Motor neuron (in vitro differentiated cells): ENCODE results near the gene E2F8. TPM values are rescaled to one million over a fixed set of nuclear protein-coding genes. Genes with fewer than 3 reads are reported as not detected.
"Not testable (repeated sequence)": the region's sequence is repeated elsewhere in the genome, so short reads cannot be mapped to it uniquely, and the experiment has no call there.

Source experiments
- ATAC-seq, 8 experiments: fragments of 200-7000 bp; cut with Tn5 transposase; replicated peaks in 6 of 8; 2 replicates each; pipeline ENCODE4 v1.8.0; 2021; ENCODE audit warnings: mild to moderate bottlenecking in 8 of 8, moderate library complexity in 8 of 8
- H3K27ac ChIP-seq, 2 donors: fragments of 250-450 bp; sonication (Bioruptor Pico); 2 replicates each; pipeline ENCODE4 v1.9.0; 2021; ENCODE audit warnings: antibody characterized with exemption in 2 of 2, mild to moderate bottlenecking in 2 of 2, moderate library complexity in 1 of 2
- H3K4me1 ChIP-seq, 2 donors: fragments of 250-450 bp; sonication (Bioruptor Pico); replicated peaks in 1 of 2; 2 replicates each; pipeline ENCODE4 v1.6.1; 2021; ENCODE audit warnings: antibody characterized with exemption in 2 of 2, mild to moderate bottlenecking in 2 of 2, moderate library complexity in 1 of 2
- H3K4me3 ChIP-seq, 5 donors: fragments of 250-450 bp; sonication (Bioruptor Pico); 2 replicates each; pipeline ENCODE4 v1.9.0; 2021; ENCODE audit warnings: antibody characterized with exemption in 5 of 5, mild to moderate bottlenecking in 5 of 5, moderate library complexity in 4 of 5
- WGBS, 10 experiments: fragments of 450-650 bp; shearing (Covaris generic); methylation state at CpG; one replicate each; pipeline ENCODE4 v1.0.0; 2022; 5-methylcytosine and 5-hydroxymethylcytosine counted together
- in situ Hi-C, 9 experiments: fragments of 400-800 bp; cut with MboI; loops; one replicate each; pipeline ENCODE4 v1.15.0; 2021; ENCODE audit warnings: low sequenced_read_pairs in 9 of 9, low pct_unique_long_range_greater_than_20kb in 2 of 9; ENCODE audit not compliant: unreplicated experiment in 9 of 9
- total RNA-seq, 8 experiments: library from RNA; unstranded; fragments of 300-600 nt; gene quantifications; 2 replicates each; pipeline versions ENCODE4 v1.2.3 to v1.2.4, GENCODE V29; 2022

The E2F8 gene
- total RNA-seq, 8 experiments from 2014 or later: 0.11 to 6.9 (median 1.1) TPM; not detected in 1

DNA sequence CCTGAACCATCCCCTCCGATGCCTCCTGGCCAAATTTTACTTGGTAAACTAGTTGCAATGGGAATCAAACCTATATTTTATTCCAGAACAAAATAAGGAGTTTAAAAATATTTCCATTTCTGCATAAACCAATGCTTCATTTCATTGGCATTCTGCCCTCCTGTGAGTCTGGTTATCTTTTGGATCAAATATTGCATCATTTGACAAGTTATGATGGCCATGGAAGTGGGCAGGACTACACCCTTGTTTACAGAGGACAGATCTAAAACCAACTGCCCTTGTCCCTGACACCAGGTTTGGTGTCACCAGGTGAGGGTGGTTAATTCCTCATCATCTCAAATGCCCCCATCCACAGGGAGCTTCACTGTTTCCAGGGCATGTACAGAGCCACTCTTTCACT lies 28.2 kb upstream of the E2F8 start:
- Histone ChIP-seq H3K4me3 (no peak overlapping the region), H3K4me1 (no peaks in the 10 kb centered on the region), H3K27ac (no peak overlapping the region)
- in situ Hi-C loops: loop anchor here in 1 of 9 experiments (10.0 kb wide), 1 partner anchor 286 kb away; no protein-coding TSS in a partner anchor
- ATAC-seq: no peak
- 57 to 86% (median 80%) methylated on average over 1 of the region's 1 CpG; no CpG with 5 or more reads in 5 of the 10 experiments for WGBS, 10 experiments

DNA sequence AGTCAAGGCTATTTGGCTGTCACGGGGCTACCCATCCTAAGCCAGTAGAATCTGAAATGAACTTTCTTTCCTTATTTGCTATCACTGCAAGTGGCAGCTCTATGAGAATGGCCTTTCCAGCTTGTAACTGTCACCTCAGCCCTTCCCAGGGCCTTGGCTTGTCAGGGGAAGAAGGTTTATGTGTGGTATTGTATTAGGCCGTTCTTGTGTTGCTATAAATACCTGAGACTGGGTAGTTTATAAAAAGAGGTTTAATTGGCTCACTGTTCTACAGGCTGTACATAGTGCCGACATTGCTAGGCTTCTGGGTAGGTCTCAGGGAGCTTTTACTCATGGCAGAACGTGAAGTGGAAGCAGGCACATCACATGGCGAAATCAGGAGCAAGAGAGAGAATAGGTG lies 26.8 kb upstream of the E2F8 start:
- in situ Hi-C loops: loop anchor here in 1 of 9 experiments (10.0 kb wide), 1 partner anchor 287 kb away; no protein-coding TSS in a partner anchor
- Histone ChIP-seq H3K4me3 (no peak overlapping the region), H3K4me1 (no peaks in the 10 kb centered on the region), H3K27ac (no peak overlapping the region)
- no peak for ATAC-seq
- WGBS, 10 experiments: 50 to 100% (median 87%) methylated on average over 1 to 5 of the region's 5 CpGs; no CpG with 5 or more reads in 4 of the 10 experiments

DNA sequence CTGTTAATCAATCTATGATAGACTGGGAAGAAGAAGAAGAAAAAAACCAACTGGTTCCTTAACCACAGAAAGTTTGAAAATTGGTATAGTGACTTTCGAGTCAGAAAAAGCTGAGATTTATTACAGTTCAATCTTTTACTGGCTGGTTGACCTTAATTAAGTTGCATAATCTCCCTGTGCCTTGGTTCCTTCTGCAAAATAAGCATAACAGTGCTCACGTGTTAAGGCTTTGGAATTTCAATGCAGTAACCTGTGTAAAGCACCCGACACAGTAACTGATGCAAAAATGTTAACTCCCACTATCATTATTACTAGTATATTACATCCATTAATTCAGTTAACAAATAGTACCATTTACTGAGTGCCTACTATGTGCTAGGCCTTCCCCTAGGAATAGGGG lies 22.6 kb upstream of the E2F8 start:
- no peaks in the 10 kb centered on the region for H3K4me1 ChIP-seq
- ATAC-seq: no peak
- H3K27ac ChIP-seq: no peak overlapping the region
- WGBS, 10 experiments: 10 to 86% (median 63%) methylated on average over 1 to 3 of the region's 3 CpGs
- no peak overlapping the region for H3K4me3 ChIP-seq
- in situ Hi-C loops: loop anchor here in 1 of 9 experiments (10.0 kb wide), 1 partner anchor 291 kb away; no protein-coding TSS in a partner anchor

DNA sequence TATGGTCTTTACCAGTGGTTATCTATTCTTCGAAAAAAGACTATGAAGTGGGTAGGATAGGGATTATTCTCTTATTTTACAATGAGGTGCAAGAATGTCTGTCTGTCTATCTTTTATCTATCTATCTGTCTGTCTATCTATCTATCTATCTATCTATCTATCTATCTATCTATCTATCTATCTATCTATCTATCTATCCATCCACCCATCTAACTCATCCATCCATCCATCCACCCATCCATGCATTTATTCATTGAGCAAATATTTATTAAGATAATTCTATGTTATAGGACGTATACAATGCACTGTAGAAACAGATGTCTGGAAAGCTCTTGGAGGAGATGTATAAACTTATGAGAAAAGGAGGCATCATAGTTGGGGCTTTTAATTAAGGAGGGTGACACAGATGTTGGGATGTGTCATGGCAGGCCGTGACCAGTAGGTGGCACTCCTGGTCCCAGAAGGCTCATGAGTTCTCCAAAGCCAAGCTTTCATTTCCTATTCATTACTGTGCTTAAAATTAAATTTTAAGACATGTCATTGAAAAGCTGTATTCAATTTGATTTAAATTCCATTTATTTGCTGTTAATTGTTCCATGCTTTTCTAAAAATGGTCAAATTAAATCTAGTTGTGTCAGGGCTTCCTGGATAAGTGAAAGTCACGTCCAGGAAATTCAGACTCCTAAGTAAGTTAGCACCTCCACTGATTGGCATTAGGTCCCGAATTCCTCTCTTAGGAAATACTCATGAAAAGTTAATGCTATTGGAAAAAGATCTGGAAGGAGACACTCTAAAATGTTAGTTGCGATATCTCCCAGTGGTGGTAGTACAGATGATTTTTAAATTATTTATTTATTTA lies 19.0 kb upstream of the E2F8 start:
- Histone ChIP-seq H3K27ac (no peak overlapping the region), H3K4me1 (no peaks in the 10 kb centered on the region), H3K4me3 (no peak overlapping the region)
- in situ Hi-C loops: loop anchor here in 1 of 9 experiments (10.0 kb wide), 1 partner anchor 295 kb away; no protein-coding TSS in a partner anchor
- peak in 4 of 8 experiments; percentile 49 to 83 (median 78) for ATAC-seq
- 25 to 100% (median 59%) methylated on average over 1 to 6 of the region's 6 CpGs for WGBS, 10 experiments

DNA sequence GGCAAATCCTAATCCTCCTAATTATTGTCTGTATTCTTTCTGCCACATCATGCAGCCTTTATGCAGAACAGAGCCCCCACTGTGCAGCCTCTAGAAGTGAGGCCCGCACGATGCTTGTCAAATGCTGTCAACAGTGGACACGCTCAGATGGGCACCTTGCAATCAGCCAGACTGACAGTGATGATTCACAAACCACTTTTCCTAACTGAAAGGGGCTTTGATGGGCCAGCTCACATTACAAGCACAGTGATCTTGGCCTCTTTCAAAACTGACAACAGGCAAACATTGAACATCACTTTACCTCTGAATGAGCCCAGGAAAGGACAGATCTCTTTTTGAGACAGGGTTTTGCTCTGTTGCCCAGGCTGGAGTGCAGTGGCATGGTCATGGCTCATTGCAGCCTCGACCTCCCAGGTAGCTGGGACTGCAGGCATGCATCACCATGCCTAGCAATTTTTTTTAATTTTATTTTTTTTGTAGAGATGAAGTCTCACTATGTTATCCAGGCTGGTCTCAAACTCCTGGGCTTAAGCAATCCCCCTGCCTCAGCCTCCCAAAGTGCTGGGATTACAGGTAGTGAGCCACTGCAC lies 18.0 kb upstream of the E2F8 start:
- Histone ChIP-seq H3K27ac (no peak overlapping the region), H3K4me1 (no peaks in the 10 kb centered on the region), H3K4me3 (no peak overlapping the region)
- in situ Hi-C loops: no loop called here
- no peak for ATAC-seq
- WGBS, 10 experiments: 33 to 100% (median 60%) methylated on average over 1 to 4 of the region's 4 CpGs; no CpG with 5 or more reads in 4 of the 10 experiments

DNA sequence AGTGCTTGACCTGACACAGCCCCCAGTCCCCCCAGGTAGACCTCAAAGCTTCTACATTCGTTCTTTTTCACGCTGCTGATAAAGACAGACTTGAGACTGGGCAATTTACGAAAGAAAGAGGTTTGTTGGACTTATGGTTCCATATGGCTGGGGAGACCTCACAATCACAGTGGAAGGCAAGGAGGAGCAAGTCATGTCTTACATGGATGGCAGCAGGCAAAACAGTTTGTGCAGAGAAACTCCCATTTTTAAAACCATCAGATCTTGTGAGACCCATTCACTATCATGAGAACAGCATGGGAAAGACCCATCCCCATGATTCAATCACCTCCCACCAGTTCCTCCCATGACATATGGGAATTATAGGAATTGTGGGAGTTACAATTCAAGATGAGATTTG lies 13.7 kb upstream of the E2F8 start:
- H3K4me1 ChIP-seq, in situ Hi-C loops, H3K27ac ChIP-seq, ATAC-seq, H3K4me3 ChIP-seq: not testable (repeated sequence)
- 0 to 62% (median 52%) methylated on average over 2 to 3 of the region's 3 CpGs; no CpG with 5 or more reads in 4 of the 10 experiments for WGBS, 10 experiments

DNA sequence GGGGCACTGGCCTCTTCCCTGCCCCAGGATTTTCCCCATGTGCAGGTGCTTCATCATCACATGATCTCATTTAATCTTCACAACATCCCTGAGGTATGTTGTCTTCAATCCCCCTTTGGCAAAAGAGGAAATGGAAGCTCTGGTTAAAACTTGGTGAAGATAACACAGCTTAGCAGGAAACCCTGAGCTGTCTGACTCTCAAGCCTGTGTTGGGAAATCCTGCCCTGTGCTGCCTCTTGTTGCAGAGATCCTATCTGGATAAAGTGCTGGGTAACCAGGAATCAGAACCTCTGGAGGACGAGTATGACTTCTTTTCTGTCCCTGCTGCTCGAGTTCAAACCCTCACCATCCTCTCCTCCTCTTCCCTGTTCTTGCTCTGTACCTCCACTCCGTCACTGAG lies 13.1 kb upstream of the E2F8 start:
- 33 to 100% (median 76%) methylated on average over 1 to 3 of the region's 3 CpGs; no CpG with 5 or more reads in 5 of the 10 experiments for WGBS, 10 experiments
- no peaks in the 10 kb centered on the region for H3K4me1 ChIP-seq
- no peak overlapping the region for H3K4me3 ChIP-seq
- no peak for ATAC-seq
- H3K27ac ChIP-seq: no peak overlapping the region
- in situ Hi-C loops: no loop called here

DNA sequence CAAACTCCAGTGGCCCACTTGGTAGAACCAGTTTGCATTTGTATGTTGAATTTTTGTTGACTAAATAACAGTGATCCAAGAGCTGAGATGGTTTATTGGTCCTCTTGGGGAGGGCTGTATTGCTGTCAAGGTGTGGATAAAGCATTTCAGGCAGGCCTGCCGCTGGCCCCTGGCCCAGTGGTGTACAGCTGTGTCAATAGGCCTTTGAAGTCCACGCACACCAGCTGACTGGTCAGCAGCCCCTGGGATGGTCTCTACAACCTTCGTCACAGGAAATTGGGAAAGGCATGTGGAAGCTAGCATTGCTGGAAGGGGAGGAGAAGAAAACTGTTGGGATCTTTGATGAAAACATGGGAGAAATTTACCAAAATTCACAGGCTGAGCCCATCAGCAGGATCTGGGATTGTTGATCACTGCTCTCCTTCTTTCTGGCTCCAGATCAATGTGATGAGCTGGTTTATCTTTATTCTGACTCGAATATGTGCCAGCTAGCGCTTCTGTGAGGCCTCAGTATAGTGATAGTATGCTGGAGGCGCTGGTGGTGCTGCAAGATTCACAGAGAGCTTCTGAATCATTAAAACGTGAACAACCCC lies 12.5 kb upstream of the E2F8 start:
- no peaks in the 10 kb centered on the region for H3K4me1 ChIP-seq
- in situ Hi-C loops: no loop called here
- 24 to 95% (median 55%) methylated on average over 1 to 6 of the region's 7 CpGs; no CpG with 5 or more reads in 2 of the 10 experiments for WGBS, 10 experiments
- ATAC-seq: peak in 2 of 8 experiments; percentile 24 to 92
- no peak overlapping the region for H3K27ac ChIP-seq
- no peak overlapping the region for H3K4me3 ChIP-seq

DNA sequence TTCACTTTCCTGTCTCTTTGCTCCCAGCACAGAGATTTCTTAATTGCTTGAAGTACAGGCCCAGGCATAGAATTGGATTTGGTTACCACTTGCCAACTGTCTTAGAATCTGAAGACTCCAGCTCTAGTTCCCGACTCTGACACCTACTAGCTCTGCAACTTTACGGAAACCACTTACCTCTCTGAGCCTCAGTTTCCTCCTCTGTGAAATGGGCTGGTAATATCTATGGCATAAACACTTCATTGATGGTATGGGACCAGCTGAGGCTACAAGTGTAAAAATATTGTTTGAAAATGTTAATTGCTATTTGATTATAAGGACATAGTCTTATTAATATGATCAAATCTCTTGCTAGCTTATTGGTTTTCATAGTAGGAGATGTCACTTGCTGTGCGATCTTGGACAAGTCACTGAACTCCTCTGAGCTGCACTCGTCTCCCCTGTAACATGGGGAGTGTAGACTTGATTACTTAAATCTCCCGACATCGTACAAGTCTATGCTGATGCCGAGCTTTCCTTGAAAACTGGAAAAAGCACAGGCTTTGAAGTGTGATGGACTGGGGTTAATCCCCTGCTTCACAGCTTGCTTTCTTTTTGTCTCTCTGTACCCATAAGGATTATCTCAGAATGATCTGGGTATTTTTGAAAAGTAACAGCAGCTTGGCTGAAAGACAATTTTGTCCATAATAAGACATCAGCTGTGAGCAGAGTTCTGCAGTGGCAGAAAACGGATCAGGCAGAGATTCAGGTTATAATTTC lies 11.8 kb upstream of the E2F8 start:
- ATAC-seq: no peak
- 58 to 100% (median 82%) methylated on average over 1 to 7 of the region's 8 CpGs for WGBS, 10 experiments
- in situ Hi-C loops: no loop called here

DNA sequence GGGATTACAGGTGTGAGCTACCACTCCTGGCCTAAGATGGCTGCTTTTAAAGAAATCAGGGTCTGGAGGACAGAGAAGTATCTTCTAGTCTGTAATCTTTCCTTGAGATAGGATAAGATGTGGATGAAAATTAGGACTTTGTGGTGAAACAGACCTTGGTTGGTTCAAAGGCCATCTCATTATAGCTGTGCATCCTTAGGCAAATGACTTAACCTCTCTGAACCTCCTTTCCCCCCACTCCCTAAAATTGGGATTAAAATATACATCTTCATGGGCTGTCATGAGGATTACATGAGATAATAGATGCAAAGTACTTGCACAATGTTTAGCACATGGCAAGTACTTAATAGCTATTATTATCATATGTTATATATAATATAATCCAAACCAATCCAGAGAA lies 10.8 kb upstream of the E2F8 start:
- in situ Hi-C loops: no loop called here
- Histone ChIP-seq H3K27ac (no peak overlapping the region), H3K4me3 (no peak overlapping the region), H3K4me1 (no peaks in the 10 kb centered on the region)
- no peak for ATAC-seq

More for the DNA sequence above, 11.8 kb upstream of the E2F8 start:
- no peak overlapping the region for H3K27ac ChIP-seq
- H3K4me3 ChIP-seq: no peak overlapping the region
- no peaks in the 10 kb centered on the region for H3K4me1 ChIP-seq

DNA sequence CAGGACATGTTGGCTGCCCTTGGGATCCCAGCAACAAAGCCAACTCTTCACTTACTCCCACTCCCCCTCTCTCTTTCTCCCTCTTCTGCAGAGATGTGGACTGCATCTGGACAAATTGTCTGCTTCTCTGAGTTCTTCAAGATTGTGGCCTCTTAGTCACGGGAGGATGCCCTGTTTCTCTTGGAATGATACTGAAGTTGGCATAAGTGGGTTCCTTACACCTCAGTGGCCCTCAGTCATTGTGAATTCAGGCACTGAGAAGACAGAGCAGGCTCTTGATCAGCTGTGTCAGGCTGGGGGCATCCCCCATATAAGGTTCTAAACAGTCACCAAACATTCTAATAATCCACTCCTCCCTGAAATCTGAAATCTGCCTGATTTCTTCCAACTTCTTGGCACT lies 6.1 kb upstream of the E2F8 start:
- Histone ChIP-seq H3K4me1 (peaks cover 0 to 7% of the 10 kb centered on the region in 2 donors), H3K27ac (no peak overlapping the region), H3K4me3 (no peak overlapping the region)
- in situ Hi-C loops: loop anchor here in 1 of 9 experiments (25.0 kb wide), 1 partner anchor 185 kb away; the partner anchor contains the start of gene MRGPRX2
- 83 to 100% (median 100%) methylated on average over 1 of the region's 1 CpG; no CpG with 5 or more reads in 7 of the 10 experiments for WGBS, 10 experiments
- no peak for ATAC-seq

DNA sequence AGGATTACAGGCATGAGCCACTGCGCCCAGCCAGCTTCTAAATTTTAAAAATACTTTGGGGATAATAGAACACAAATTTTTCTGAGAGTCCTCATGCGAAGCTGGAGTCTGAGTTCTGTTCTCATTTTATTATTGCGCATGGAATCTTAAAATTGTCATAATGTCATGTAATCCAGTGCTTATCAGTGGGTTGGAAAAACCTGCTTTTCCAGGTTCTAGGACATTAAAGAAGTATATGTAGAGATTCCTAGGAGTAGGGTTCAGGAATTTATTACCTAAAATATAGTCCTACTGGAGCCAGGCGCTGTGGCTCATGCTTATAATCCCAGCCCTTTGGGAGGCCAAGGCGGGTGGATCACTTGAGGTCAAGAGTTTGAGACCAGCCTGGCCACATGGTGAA lies 4.6 kb upstream of the E2F8 start:
- no peak for ATAC-seq
- Histone ChIP-seq H3K4me1 (peaks cover 0 to 10% of the 10 kb centered on the region in 2 donors), H3K4me3 (no peak overlapping the region), H3K27ac (no peak overlapping the region)
- in situ Hi-C loops: loop anchor here in 1 of 9 experiments (25.0 kb wide), 1 partner anchor 183 kb away; the partner anchor contains the start of gene MRGPRX2
- WGBS, 10 experiments: 74 to 100% (median 93%) methylated on average over 2 to 5 of the region's 5 CpGs; no CpG with 5 or more reads in 3 of the 10 experiments
